ENCODE data around the gene SNTG2.
"Not testable (repeated sequence)": the region's sequence is repeated elsewhere in the genome, so short reads cannot be mapped to it uniquely, and the experiment has no call there.

SNTG2 gene

GRCh38 chr2:1209246-1209645 is 258.6 kb downstream of the SNTG2 start:
- no peak for DNase-seq

DNA sequence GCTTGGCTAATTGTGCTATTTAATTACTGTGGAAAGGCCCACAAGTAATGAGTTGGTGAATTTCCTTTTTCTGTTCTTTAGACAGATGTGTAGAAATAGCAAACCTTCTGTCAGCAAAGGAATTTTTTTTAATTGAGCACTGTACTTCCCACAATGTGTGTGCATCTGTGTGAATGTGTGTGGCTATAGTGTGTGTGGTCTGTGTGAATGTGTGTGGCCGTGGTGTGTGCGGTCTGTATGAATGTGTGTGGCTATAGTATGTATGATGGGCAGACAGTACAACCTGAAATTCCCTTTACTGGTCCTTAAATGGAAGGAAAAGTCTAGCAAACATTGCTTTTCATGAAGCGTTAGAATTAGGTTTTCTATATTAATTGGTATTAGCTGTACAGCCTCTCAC is 259.1 kb downstream of the SNTG2 start:
- no peak for DNase-seq

DNA sequence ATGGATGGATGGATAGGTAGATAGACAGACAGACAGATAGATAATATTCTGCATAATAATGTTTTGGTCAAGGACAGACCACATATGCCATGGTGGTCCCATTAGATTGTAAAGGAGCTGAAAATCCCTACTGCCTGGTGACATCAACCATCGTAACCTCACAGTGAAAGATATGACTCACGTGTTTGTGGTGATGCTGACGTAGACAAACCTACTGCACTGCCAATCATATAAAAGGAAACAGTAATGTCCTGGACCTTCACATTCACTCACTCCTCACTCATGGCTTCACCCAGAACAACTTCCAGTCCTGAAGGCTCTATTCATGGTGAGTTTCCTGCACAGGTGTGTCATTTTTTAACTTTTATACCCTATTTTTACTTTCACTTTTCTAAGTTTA is 259.7 kb downstream of the SNTG2 start:
- no peak for DNase-seq

DNA sequence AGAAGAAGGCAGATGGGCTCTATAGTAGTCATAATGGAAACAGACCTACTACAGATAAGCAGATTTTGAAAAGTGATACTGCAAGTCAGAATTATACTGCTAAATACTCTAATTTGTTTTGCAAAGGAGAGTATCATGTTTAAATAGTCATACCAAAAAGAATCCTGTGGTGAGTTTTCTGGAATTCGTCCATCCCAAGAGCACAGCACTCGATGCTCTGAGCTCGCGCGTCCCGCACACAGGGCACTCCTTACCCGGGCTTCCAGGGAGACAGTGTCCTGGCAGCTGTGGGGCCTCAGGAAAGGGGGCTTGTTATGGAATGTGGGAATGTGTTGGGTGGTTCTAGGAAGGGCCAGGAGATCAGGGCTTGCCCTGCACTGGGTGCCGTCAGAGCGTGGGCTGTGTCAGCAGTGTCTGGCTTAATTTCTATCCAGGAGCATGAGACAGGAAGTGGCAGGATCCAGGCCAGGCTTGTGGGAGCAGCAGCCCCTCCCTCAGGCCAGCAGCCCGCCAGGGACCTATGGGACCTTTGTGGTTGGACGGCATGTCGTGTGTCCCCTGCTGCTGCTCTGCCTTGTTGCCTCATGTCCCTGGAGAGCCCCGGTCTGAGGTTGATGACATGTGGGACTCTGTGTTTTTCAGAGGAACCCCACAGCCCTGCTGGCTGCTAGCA is 269.4 kb downstream of the SNTG2 start:
- DNase-seq, result no peak

DNA sequence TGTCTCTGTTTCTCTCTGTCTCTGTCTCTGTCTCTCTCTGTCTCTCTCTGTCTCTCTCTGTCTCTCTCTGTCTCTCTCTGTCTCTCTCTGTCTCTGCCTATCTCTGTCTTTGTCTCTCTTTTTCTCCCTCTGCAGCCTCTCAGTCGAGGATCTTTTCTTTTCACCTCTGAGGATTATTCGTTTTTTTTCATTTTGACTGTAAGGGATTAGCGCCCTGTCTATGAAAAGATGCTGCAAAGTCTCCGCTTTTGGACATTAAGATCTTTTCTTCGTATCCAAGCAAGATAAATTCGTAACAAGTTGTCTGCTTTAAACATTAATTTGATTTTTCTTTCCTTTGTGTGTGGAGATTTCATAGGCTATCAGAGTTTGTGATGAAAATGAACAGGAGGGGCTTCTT is 271.4 kb downstream of the SNTG2 start:
- no peak for DNase-seq

- DNase-seq, result no peak
Observed at GRCh38 chr2:1223791-1224190, 273.1 kb downstream of the SNTG2 start.

DNA sequence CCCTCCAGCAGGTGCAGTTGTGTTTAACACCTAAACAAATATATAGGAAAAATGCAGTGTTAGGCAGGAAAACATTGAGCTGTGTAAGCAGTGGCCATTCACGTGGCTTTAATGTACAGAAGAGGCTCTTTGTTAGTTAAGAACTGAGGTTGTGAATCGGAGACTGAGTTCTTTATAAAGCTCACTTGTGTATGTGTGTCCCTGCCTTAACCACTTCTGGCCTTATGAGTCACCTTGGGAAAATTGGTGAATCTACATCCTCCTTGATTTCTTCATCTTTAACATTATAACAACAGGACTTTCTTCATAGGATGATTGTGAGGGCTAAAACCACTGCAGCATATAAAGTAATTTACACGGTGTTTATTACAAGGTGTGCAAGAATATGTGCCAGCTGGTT is 274.3 kb downstream of the SNTG2 start:
- DNase-seq, result no peak

DNA sequence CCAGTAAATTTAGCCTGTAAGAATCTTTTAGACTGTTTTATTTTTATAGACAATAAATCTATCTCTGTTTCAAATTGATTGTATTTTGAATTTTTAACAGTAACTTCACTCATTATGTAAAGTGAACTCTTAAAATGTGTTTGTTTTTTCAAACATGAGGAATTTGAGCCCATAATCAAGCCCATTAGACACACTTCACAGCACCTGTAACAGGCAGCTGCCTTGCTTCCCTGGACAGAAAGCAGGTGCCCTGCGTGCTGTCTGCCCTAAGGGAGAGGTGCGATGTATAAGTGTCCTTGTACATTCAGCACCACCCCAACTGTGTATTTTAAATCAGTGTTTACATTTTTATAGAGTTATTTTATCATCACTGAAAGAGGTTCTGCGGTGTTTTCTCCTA is 276.1 kb downstream of the SNTG2 start:
- no peak for DNase-seq

- DNase-seq, result no peak
Observed at GRCh38 chr2:1227274-1227900, 276.7 kb downstream of the SNTG2 start.

DNA sequence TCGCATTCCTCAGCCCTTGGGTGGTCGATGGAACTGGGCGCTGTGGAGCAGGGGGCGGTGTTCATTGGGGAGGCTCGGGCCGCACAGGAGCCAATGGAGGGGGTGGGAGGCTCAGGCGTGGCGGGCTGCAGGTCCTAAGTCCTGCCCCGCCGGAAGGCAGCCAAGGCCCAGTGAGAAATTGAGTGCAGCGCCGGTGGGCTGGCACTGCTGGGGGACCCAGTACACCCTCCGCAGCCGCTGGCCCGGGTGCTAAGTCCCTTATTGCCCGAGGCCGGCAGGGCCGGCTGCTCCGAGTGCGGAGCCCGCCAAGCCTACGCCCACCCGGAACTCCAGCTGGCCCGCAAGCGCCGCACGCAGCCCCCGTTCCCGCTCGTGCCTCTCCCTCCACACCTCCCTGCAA is 278.9 kb downstream of the SNTG2 start:
- not testable (repeated sequence) for DNase-seq

GRCh38 chr2:1230155-1230893 is 279.7 kb downstream of the SNTG2 start:
- DNase-seq, result no peak

- no peak for DNase-seq
Observed at GRCh38 chr2:1231466-1232063, 280.9 kb downstream of the SNTG2 start.

GRCh38 chr2:1233281-1233680 is 282.6 kb downstream of the SNTG2 start:
- DNase-seq, result no peak

DNA sequence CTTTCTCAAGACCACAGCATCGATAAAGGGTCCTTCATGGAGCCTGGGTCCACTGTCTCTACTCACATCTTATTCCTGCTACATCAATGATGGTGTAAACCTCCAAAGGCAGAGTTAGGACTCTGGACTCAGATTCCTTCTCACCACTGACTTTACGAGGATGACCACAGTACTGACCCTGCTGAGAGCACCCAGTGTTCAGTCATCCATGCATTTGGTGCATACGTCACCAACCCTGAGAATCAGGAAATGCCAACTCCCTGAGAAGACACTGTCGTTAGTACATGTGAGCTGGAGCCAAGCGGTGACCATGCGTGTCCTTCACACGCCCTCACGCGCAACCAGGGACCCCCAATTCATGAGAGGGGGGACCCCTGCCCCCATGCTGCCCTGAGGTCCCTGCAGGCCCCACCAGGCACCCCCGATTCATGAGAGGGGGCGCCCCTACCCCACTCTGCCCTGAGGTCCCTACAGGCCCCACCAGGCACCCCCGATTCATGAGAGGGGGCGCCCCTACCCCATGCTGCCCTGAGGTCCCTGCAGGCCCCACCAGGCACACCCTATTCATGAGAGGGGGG is 284.2 kb downstream of the SNTG2 start:
- DNase-seq, result no peak

GRCh38 chr2:1235806-1236205 is 285.2 kb downstream of the SNTG2 start:
- no peak for DNase-seq

- no peak for DNase-seq
Observed at GRCh38 chr2:1236606-1237005, 286.0 kb downstream of the SNTG2 start.

- DNase-seq, result no peak
Observed at GRCh38 chr2:1237783-1238182, 287.1 kb downstream of the SNTG2 start.

DNA sequence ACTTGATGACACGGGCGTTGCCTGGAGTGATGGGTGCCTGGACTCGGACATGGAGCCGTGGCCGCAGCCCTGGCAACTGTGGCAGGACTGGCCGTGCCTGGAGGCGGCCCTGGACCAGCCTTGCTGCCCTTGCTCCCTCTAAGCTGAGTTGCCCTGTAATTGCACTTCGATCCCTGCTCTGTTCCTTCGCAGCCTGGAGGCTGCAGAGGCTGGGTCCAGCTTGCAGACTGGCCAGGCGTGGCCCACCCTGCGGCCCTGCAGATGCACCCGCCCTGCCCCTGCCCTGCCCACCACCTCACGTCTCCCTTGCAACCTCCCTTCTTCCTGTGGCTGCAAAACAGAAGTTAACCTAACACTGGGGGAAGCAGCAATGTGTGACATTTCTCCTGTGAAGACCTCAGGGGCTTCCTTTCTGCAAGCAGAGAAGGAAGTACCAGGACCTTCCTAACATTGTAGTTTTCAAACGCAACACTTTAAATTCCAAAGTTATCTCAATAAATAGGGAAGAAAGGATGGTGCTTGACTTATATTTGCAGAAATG is 288.0 kb downstream of the SNTG2 start:
- no peak for DNase-seq

DNA sequence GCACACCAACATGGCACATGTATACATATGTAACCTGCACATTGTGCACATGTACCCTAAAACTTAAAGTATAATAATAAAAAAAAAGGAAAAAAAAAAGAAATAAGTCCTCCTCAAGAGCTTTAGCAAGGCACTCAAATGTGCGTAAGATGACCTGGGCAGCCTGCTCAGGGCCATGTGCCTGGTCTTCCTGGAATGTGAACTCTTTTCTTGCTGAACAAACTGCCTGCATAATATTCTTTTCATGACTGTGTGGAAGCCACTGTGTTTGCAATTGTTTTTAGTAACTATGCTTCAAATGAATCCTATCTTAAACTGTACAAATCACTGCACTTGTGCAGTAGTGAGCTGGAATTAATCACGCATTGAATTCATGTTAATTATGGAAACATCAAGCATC is 294.5 kb downstream of the SNTG2 start:
- no peak for DNase-seq

- no peak for DNase-seq
Observed at GRCh38 chr2:1246239-1246638, 295.6 kb downstream of the SNTG2 start.

DNA sequence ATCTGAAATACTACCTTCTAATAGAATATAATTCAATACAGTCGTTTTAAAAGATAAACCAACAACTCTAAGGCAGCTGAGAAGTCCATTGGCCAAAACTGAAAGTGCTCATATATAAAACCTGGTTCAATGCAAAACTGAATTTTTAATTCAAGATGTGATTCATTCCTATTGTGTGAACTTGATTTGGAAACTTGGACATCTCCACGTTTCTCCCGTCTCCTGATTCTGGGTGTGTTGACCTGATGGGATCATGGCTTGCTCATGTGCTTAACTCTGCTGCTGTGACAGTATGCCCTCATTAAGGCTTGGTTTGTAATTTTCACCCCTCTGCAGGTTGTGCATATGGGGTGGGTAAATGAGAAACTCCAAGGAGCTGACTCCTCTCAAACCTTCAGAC is 296.3 kb downstream of the SNTG2 start:
- DNase-seq, result no peak

GRCh38 chr2:1248187-1248586 is 297.5 kb downstream of the SNTG2 start:
- DNase-seq, result no peak

Data from retina (tissue), 1 donor.